ENCODE measurements around the gene MMP14.

Gene MMP14

DNA sequence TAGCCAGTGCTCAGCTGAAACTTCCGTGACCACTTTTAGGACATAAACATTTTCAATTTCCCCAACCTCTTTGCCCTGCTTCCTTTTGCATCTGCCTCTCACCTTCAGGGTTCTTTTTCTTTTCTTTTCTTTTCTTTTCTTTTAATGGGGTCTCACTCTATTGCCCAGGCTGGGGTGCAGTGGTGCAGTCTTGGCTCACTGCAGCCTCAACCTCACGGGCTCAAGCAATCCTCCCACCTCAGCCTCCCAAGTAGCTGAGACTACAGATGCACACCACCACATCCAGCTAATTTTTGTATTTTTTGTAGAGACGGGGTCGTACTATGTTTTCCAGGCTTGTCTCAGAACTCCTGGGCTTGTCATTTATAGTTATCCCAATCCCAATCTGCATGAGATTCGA, 30.5 kb downstream of the MMP14 start:
- no peak overlapping the region for H3K27ac ChIP-seq
- no peaks in the 10 kb centered on the region for H3K9me3 ChIP-seq (ENCODE audit: severe bottlenecking)
- no peak for DNase-seq
- TF ChIP-seq, protein P1, sequence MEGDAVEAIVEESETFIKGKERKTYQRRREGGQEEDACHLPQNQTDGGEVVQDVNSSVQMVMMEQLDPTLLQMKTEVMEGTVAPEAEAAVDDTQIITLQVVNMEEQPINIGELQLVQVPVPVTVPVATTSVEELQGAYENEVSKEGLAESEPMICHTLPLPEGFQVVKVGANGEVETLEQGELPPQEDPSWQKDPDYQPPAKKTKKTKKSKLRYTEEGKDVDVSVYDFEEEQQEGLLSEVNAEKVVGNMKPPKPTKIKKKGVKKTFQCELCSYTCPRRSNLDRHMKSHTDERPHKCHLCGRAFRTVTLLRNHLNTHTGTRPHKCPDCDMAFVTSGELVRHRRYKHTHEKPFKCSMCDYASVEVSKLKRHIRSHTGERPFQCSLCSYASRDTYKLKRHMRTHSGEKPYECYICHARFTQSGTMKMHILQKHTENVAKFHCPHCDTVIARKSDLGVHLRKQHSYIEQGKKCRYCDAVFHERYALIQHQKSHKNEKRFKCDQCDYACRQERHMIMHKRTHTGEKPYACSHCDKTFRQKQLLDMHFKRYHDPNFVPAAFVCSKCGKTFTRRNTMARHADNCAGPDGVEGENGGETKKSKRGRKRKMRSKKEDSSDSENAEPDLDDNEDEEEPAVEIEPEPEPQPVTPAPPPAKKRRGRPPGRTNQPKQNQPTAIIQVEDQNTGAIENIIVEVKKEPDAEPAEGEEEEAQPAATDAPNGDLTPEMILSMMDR (IDR thresholded peaks at IDR 0.05; ENCODE audit: low read depth, low read length) = no peak
- H3K4me3 ChIP-seq (ENCODE audit: low read depth, low read length) = no peak overlapping the region
- no peaks in the 10 kb centered on the region for H3K27me3 ChIP-seq (ENCODE audit: insufficient read depth, low read depth, severe bottlenecking)
- no peaks in the 10 kb centered on the region for H3K36me3 ChIP-seq

DNA sequence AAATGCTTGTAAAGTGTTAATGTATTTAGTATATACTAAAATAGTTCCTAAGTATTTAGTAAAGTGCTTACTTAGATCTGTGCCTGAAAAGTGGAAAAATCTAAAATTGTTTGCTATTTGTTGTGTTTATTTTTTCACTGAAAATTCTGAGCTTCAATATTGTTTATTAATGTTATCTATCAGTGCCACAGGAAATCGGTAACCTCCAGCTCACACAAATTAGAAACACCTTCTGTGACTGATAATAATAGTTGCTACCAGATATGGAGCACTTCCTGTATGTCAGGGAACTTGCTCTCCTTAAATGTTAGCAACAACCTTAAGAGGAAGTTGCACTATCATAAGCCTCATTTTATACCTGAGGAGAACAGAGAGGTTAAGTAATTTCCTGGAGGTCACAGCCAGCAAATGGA, 34.4 kb downstream of the MMP14 start:
- H3K27ac ChIP-seq = peak overlapping the region; percentile 78
- TF ChIP-seq, protein P1 (IDR thresholded peaks at IDR 0.05; ENCODE audit: low read depth, low read length) = no peak
- no peaks in the 10 kb centered on the region; the same call in 1 of the 2 replicates for H3K36me3 ChIP-seq
- no peaks in the 10 kb centered on the region for H3K27me3 ChIP-seq (ENCODE audit: insufficient read depth, low read depth, severe bottlenecking)
- H3K9me3 ChIP-seq (ENCODE audit: severe bottlenecking) = no peaks in the 10 kb centered on the region
- peak overlapping the region; percentile 71 for H3K4me3 ChIP-seq (ENCODE audit: low read depth, low read length)
- DNase-seq = no peak

DNA sequence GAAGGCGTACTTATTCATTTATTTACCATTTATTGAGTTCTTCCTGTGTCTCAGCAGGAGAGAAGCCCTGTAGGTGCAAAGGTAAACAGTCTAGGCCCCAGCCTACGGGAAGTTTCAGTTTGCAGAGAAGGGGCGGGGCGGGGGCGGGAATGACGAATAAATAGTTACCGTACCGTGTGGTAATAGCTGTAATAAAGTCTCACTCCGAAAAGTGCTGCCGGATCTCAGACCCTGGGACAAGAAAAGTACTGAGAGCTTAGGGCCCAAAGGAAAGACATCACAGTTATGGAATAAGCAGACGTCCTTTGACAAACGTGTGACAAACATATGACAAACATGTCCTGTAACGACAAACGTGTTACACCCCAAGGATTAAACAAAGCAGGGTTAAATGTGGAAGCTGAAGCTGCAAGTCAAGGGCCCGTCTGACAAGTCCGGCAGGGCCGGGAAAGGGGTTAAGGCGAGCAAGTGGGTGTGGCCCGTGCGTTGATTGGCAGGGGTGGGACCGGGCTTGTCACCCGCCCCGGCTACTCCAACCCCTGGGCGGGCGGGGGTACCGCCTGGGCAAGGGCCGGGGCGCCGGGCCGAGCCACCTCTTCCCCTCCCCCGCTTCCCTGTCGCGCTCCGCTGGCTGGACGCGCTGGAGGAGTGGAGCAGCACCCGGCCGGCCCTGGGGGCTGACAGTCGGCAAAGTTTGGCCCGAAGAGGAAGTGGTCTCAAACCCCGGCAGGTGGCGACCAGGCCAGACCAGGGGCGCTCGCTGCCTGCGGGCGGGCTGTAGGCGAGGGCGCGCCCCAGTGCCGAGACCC, 35.0 kb downstream of the MMP14 start, which contains the start of gene LRP10:
Gene LRP10, plus strand, starts transcription at position 517 of the 809 bp plus-strand sequence. CDS start 564 bp downstream, outside the sequence.
- Histone ChIP-seq H3K27ac (peak within 1 kb of the TSS; percentile 78), H3K36me3 (no peaks in the 10 kb centered on the region; the same call in 1 of the 2 replicates), H3K9me3 (ENCODE audit: severe bottlenecking) (no peaks in the 10 kb centered on the region), H3K4me3 (ENCODE audit: low read depth, low read length) (peak within 1 kb of the TSS; percentile 71), H3K27me3 (ENCODE audit: insufficient read depth, low read depth, severe bottlenecking) (no peaks in the 10 kb centered on the region)
- DNase-seq = peak; percentile 95
- TF ChIP-seq, protein P1 (IDR thresholded peaks at IDR 0.05; ENCODE audit: low read depth, low read length) = no peak

DNA sequence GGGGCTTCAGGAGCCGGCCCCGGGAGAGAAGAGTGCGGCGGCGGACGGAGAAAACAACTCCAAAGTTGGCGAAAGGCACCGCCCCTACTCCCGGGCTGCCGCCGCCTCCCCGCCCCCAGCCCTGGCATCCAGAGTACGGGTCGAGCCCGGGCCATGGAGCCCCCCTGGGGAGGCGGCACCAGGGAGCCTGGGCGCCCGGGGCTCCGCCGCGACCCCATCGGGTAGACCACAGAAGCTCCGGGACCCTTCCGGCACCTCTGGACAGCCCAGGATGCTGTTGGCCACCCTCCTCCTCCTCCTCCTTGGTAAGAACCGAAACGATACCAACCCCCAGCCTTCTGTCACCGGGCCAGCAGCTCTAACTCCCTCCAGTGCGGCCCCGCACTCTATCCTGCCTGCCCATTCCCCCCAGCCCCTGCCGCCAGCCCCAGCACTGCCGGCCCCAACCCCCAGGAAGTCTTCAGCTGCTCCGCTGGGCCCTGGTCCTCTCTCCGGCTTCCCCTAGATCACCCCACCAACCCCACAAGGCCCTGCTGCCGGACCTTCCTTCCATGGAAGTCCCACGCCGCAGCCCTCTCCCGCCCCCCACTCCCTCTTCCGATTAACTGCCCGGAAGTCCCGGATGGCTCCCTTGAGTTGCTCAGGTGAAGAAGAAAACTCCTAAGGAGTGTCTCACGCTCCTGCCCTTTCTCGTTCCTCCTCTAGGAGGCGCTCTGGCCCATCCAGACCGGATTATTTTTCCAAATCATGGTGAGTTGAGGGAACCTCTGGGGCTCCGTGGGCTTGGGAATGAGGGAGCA, 35.8 kb downstream of the MMP14 start:
- peak; percentile 89 for DNase-seq
- peak overlapping the region; percentile 78 for H3K27ac ChIP-seq
- no peaks in the 10 kb centered on the region; the same call in 1 of the 2 replicates for H3K36me3 ChIP-seq
- no peaks in the 10 kb centered on the region for H3K9me3 ChIP-seq (ENCODE audit: severe bottlenecking)
- TF ChIP-seq, protein P1 (IDR thresholded peaks at IDR 0.05; ENCODE audit: low read depth, low read length) = peak; percentile 81
- no peaks in the 10 kb centered on the region for H3K27me3 ChIP-seq (ENCODE audit: insufficient read depth, low read depth, severe bottlenecking)
- H3K4me3 ChIP-seq (ENCODE audit: low read depth, low read length) = peak overlapping the region; percentile 71

DNA sequence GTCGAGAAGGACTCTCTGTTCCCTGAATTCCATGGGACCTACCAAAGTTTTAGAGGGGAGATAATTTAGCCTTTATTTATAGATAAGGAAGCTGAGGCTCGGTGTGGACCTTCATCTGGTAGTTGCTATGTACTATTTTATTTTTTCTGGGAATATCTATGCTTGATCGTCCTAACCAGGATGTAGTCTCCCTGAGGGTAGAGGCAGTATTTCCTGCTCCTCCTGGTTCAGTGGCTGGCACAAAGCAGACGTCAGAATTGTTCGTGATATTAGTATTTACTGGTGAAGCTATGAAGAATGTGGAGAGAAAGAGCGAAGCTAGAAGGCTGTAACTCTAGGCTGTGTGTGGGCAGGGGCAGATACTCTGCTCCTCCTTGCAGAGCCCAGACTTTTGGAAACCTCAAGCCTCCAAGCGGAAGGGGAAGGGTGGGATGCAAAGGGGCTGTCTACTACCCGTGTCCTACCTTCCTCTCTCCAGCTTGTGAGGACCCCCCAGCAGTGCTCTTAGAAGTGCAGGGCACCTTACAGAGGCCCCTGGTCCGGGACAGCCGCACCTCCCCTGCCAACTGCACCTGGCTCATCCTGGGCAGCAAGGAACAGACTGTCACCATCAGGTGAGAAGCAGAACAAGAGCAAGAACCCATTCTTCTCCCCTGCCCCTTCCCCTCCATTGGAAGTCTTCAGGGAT, 36.6 kb downstream of the MMP14 start:
- Histone ChIP-seq H3K9me3 (ENCODE audit: severe bottlenecking) (no peaks in the 10 kb centered on the region), H3K4me3 (ENCODE audit: low read depth, low read length) (no peak overlapping the region; the same call in 1 of the 2 replicates), H3K27me3 (ENCODE audit: insufficient read depth, low read depth, severe bottlenecking) (no peaks in the 10 kb centered on the region), H3K27ac (peak overlapping the region; percentile 78; the same call in 1 of the 2 replicates), H3K36me3 (no peaks in the 10 kb centered on the region; the same call in 1 of the 2 replicates)
- TF ChIP-seq, protein P1 (IDR thresholded peaks at IDR 0.05; ENCODE audit: low read depth, low read length) = no peak
- DNase-seq = no peak

All from WERI-Rb-1 (cell line).